Fibroblast of lung (primary cell): Measurements from ENCODE around the gene GRB10.

Experiments used
- CTCF ChIP-seq, 2 donors: IDR thresholded peaks in 1 of 2; conservative IDR thresholded peaks in 1 of 2; 1 replicate in 1 of 2; 2 replicates in 1 of 2; pipeline ENCODE4 v1.5.1; 2011 to 2012; ENCODE audit warnings: low read length in 2 of 2, control low read depth in 1 of 2, inconsistent platforms in 1 of 2, low read depth in 1 of 2, mild to moderate bottlenecking in 1 of 2
- EZH2 ChIP-seq: IDR thresholded peaks from 2 replicates; pipeline ENCODE4 v1.5.1; 2012; ENCODE audit warnings: low read length, control low read depth, mild to moderate bottlenecking; ENCODE audit errors: missing control alignments

GRCh38 chr7:50640779-50641178, 141.9 kb downstream of the GRB10 start:
- TF ChIP-seq CTCF (conservative IDR thresholded peaks at IDR 0.05 in 1 of 2, IDR thresholded peaks at IDR 0.05 in 1 of 2; ENCODE audit: low read depth in 1 of 2, low read length in 2 of 2) (no peak), EZH2 (no peak)
